IMR-90 (cell line): Measurements from ENCODE around the gene ZMIZ1. TPM values are rescaled to one million over a fixed set of nuclear protein-coding genes. Genes with fewer than 3 reads are reported as not detected.

Source experiments
- ATAC-seq: fragments of 200-7000 bp; cut with Tn5 transposase; 2 replicates; pipeline ENCODE4 v1.9.1; 2020; ENCODE audit warnings: low read depth, mild to moderate bottlenecking, moderate library complexity
- BruUV-seq: library from RNA; stranded (reverse); fragments of 400-500 nt; replicated peaks from 2 replicates; lab custom pipeline; 2021; lab: Mats Ljungman, UMichigan
- CTCF ChIA-PET: fragments of 300-600 bp; formaldehyde crosslinking; extraction: SDS; loops from one replicate; lab custom pipeline; 2021; ENCODE audit warnings: antibody characterized with exemption; lab: Yijun Ruan, JAX
- POLR2A ChIA-PET: fragments of 300-600 bp; sonication (Branson Sonifier 250); formaldehyde crosslinking; loops from one replicate; lab custom pipeline; 2022; ENCODE audit warnings: antibody characterized with exemption; ENCODE audit not compliant: unreplicated experiment; lab: Charles Lee
- DNase-seq: peaks from one replicate; pipeline ENCODE4 v3.0.0; 2013
- H2AFZ ChIP-seq: replicated peaks from 2 replicates; pipeline ENCODE3; 2013; ENCODE audit warnings: low read length, mild to moderate bottlenecking; ENCODE audit not compliant: poor library complexity
- H2AK5ac ChIP-seq: 2 replicates; pipeline ENCODE4 v1.6.1; 2013; ENCODE audit warnings: low read depth, low read length, inconsistent platforms
- H2AK9ac ChIP-seq: replicated peaks from 2 replicates; pipeline ENCODE3; 2013; ENCODE audit warnings: mild to moderate bottlenecking, low read depth, low read length, moderate library complexity; ENCODE audit not compliant: poor library complexity
- H2BK120ac ChIP-seq: 2 replicates; pipeline ENCODE4 v1.6.1; 2013; ENCODE audit warnings: low read depth, low read length, inconsistent platforms
- H2BK15ac ChIP-seq: 3 replicates; pipeline ENCODE4 v1.6.1; 2013; ENCODE audit warnings: low read depth, low read length, inconsistent platforms
- H2BK20ac ChIP-seq: 2 replicates; pipeline ENCODE4 v1.6.1; 2013; ENCODE audit warnings: low read depth, mild to moderate bottlenecking, inconsistent platforms, low read length, moderate library complexity
- H2BK5ac ChIP-seq: 2 replicates; pipeline ENCODE4 v1.6.1; 2013; ENCODE audit warnings: mild to moderate bottlenecking, low read depth, low read length, inconsistent platforms; ENCODE audit not compliant: poor library complexity, severe bottlenecking
- H3K14ac ChIP-seq: replicated peaks from 2 replicates; pipeline ENCODE4 v1.6.1; 2013; ENCODE audit warnings: low read depth, low read length, inconsistent platforms
- H3K18ac ChIP-seq: 2 replicates; pipeline ENCODE4 v1.6.1; 2013; ENCODE audit warnings: low read depth, low read length, control low read depth
- H3K23ac ChIP-seq: 2 replicates; pipeline ENCODE4 v1.6.1; 2013; ENCODE audit warnings: low read depth, low read length, inconsistent platforms
- H3K27ac ChIP-seq: 2 replicates; pipeline ENCODE4 v1.5.1; 2013; ENCODE audit warnings: mild to moderate bottlenecking, control low read depth, low read length; ENCODE audit not compliant: insufficient read depth
- H3K27me3 ChIP-seq: 2 replicates; pipeline ENCODE4 v1.6.1; 2013; ENCODE audit warnings: low read length; ENCODE audit not compliant: control insufficient read depth, insufficient read depth
- H3K36me3 ChIP-seq: 2 replicates; pipeline ENCODE4 v1.6.1; 2013; ENCODE audit warnings: low read length, mixed read lengths; ENCODE audit not compliant: control insufficient read depth, insufficient read depth
- H3K4ac ChIP-seq: 2 replicates; pipeline ENCODE4 v1.6.1; 2013; ENCODE audit warnings: low read depth, low read length, inconsistent platforms
- H3K4me1 ChIP-seq: 2 replicates; pipeline ENCODE4 v1.6.1; 2013; ENCODE audit warnings: low read length, mixed read lengths; ENCODE audit not compliant: control insufficient read depth, insufficient read depth
- H3K4me2 ChIP-seq: 2 replicates; pipeline ENCODE4 v1.6.1; 2013; ENCODE audit warnings: low read depth, mild to moderate bottlenecking, control low read depth, low read length, moderate library complexity
- H3K4me3 ChIP-seq: 2 replicates; pipeline ENCODE4 v1.5.1; 2013; ENCODE audit warnings: low read depth, mild to moderate bottlenecking, control low read depth, low read length, moderate library complexity; ENCODE audit not compliant: insufficient read depth
- H3K56ac ChIP-seq: 2 replicates; pipeline ENCODE4 v1.6.1; 2013; ENCODE audit warnings: low read length, inconsistent platforms; ENCODE audit not compliant: insufficient read depth; ENCODE audit errors: extremely low read depth
- H3K79me1 ChIP-seq, 2 experiments: 2 replicates each; pipeline ENCODE4 v1.6.1; 2013; ENCODE audit warnings: low read length in 2 of 2, inconsistent platforms in 1 of 2, low read depth in 1 of 2
- H3K9ac ChIP-seq: 2 replicates; pipeline ENCODE4 v1.6.1; 2013; ENCODE audit warnings: low read depth, low read length, control low read depth
- H3K9me1 ChIP-seq: 2 replicates; pipeline ENCODE4 v1.6.1; 2013; ENCODE audit warnings: low read length, inconsistent platforms; ENCODE audit not compliant: insufficient read depth
- H3K9me3 ChIP-seq: 2 replicates; pipeline ENCODE4 v1.6.1; 2013; ENCODE audit warnings: low read length; ENCODE audit not compliant: control insufficient read depth, insufficient read depth
- H4K20me1 ChIP-seq: 2 replicates; pipeline ENCODE4 v1.6.1; 2013; ENCODE audit warnings: low read length, inconsistent platforms; ENCODE audit not compliant: insufficient read depth
- H4K5ac ChIP-seq: 2 replicates; pipeline ENCODE4 v1.6.1; 2013; ENCODE audit warnings: mild to moderate bottlenecking, low read depth, low read length, control low read depth
- H4K8ac ChIP-seq, 2 experiments: 2 replicates each; pipeline ENCODE4 v1.6.1; 2013; ENCODE audit warnings: low read depth in 2 of 2, low read length in 2 of 2, control low read depth in 1 of 2, inconsistent platforms in 1 of 2
- H4K91ac ChIP-seq: 2 replicates; pipeline ENCODE4 v1.6.1; 2013; ENCODE audit warnings: low read depth, low read length, inconsistent platforms; ENCODE audit not compliant: insufficient read depth
- BHLHE40 ChIP-seq: fragments of 150-350 bp; IDR thresholded peaks from 2 replicates; pipeline ENCODE4 v1.6.1; 2016; ENCODE audit warnings: mild to moderate bottlenecking, low read depth, low read length
- CEBPB ChIP-seq: IDR thresholded peaks from 2 replicates; pipeline ENCODE4 v1.6.1; 2012; ENCODE audit warnings: low read depth, low read length, improper control_type of control experiment
- CHD1 ChIP-seq: IDR thresholded peaks from 2 replicates; pipeline ENCODE4 v1.6.1; 2012; ENCODE audit warnings: low read depth, low read length, improper control_type of control experiment
- ELK1 ChIP-seq: fragments of 150-350 bp; IDR thresholded peaks from 2 replicates; pipeline ENCODE4 v1.6.1; 2016; ENCODE audit warnings: low read depth, mild to moderate bottlenecking, low read length, moderate library complexity, borderline replicate concordance
- NFE2L2 ChIP-seq: fragments of 150-350 bp; IDR thresholded peaks from 2 replicates; pipeline ENCODE4 v1.6.1; 2016; ENCODE audit warnings: low read depth, mild to moderate bottlenecking, low read length
- POLR2A ChIP-seq: IDR thresholded peaks from 2 replicates; pipeline ENCODE4 v1.6.1; 2012; ENCODE audit warnings: mild to moderate bottlenecking, low read depth, low read length
- RAD21 ChIP-seq: IDR thresholded peaks from 2 replicates; pipeline ENCODE4 v1.6.1; 2012; ENCODE audit warnings: low read length, improper control_type of control experiment
- RCOR1 ChIP-seq: IDR thresholded peaks from 2 replicates; pipeline ENCODE4 v1.6.1; 2012; ENCODE audit warnings: mild to moderate bottlenecking, low read length, improper control_type of control experiment; ENCODE audit not compliant: insufficient replicate concordance
- USF2 ChIP-seq: fragments of 150-350 bp; IDR thresholded peaks from 2 replicates; pipeline ENCODE4 v1.6.1; 2017; ENCODE audit warnings: mild to moderate bottlenecking, antibody characterized with exemption, low read length, low read depth
- WGBS, 2 experiments: methylation state at CpG; one replicate each; pipeline versions ENCODE4 v1.1.5 to v1.1.7; 2013; ENCODE audit warnings: missing lambda C conversion rate in 2 of 2; ENCODE audit not compliant: insufficient read length in 1 of 2; ENCODE audit errors: extremely low coverage in 2 of 2; 5-methylcytosine and 5-hydroxymethylcytosine counted together
- dilution Hi-C: fragments of 300-500 bp; cut with HindIII; formaldehyde crosslinking; loops from one replicate; pipeline ENCODE4 v1.14.3; 2018; ENCODE audit warnings: low sequenced_read_pairs; ENCODE audit not compliant: unreplicated experiment
- in situ Hi-C: fragments of 300-500 bp; cut with MboI; formaldehyde crosslinking; loops from 3 replicates; pipeline ENCODE4 v1.14.3; 2019; ENCODE audit warnings: low sequenced_read_pairs, inconsistent platforms, mixed read lengths
- intact Hi-C: fragments of 100-400 bp; cut with micrococcal nuclease; formaldehyde crosslinking; loops from 2 replicates; pipeline ENCODE4 v1.10.0; 2022
- polyA plus RNA-seq, 3 experiments: library from polyadenylated mRNA; depleted of rRNA; stranded (reverse); fragments of >200 nt; gene quantifications; 2 replicates each; pipeline ENCODE4 v1.2.3, GENCODE V29; 2012; ENCODE audit warnings: low replicate concordance in 1 of 3
- total RNA-seq: library from RNA; depleted of rRNA; stranded (reverse); fragments of >200 nt; gene quantifications from 2 replicates; pipeline ENCODE4 v1.2.3, GENCODE V29; 2012

The ZMIZ1 gene
- total and polyA plus RNA-seq, 2 of the 4 experiments (the other 2 are of a cell fraction): 6.6 to 48.7 TPM

GRCh38 chr10:79314761-79315601 lies 246.2 kb downstream of the ZMIZ1 start:
- H2BK15ac ChIP-seq: no peak overlapping the region
- no peak overlapping the region for H2AK5ac ChIP-seq
- no peak for TF ChIP-seq POLR2A
- TF ChIP-seq RCOR1: no peak
- no peak for TF ChIP-seq BHLHE40
- TF ChIP-seq CEBPB: no peak
- TF ChIP-seq RAD21: no peak
- TF ChIP-seq ELK1: no peak
- TF ChIP-seq NFE2L2: no peak
- TF ChIP-seq USF2: no peak
- no peak for TF ChIP-seq CHD1
- peaks cover 18% of the 10 kb centered on the region for H3K4me1 ChIP-seq
- no peak overlapping the region for H2BK120ac ChIP-seq
- 91% methylated on average over 19 of the region's 25 CpGs; no CpG with 5 or more reads in 1 of the 2 experiments for WGBS, 2 experiments
- ChIA-PET CTCF (no interaction called here), POLR2A (no interaction called here)
- H3K36me3 ChIP-seq: peaks cover 48% of the 10 kb centered on the region
- no peak overlapping the region for H3K56ac ChIP-seq
- ATAC-seq (no peak), DNase-seq (no peak)
- H2AK9ac ChIP-seq: no peak overlapping the region
- H3K27me3 ChIP-seq: no peaks in the 10 kb centered on the region
- intact Hi-C loops: no loop called here
- H2AFZ ChIP-seq: no peak overlapping the region
- no peak overlapping the region for H3K14ac ChIP-seq
- no peak overlapping the region for H3K4me3 ChIP-seq
- no peak overlapping the region for H3K9ac ChIP-seq
- no peak overlapping the region for H2BK20ac ChIP-seq
- no peak overlapping the region for H4K5ac ChIP-seq
- H2BK5ac ChIP-seq: no peak overlapping the region
- no peak overlapping the region for H4K8ac ChIP-seq
- no peak overlapping the region for H3K27ac ChIP-seq
- no peaks in the 10 kb centered on the region for H4K20me1 ChIP-seq
- H3K9me3 ChIP-seq: no peaks in the 10 kb centered on the region
- H4K91ac ChIP-seq: no peak overlapping the region
- no peak overlapping the region for H3K4me2 ChIP-seq
- BruUV-seq: TSS peak; percentile 35
- H3K9me1 ChIP-seq: peaks cover 22% of the 10 kb centered on the region
- in situ Hi-C loops: no loop called here
- no peak overlapping the region for H3K4ac ChIP-seq
- peaks cover 4 to 28% of the 10 kb centered on the region in 2 experiments; a peak in 3 of 4 replicates for H3K79me1 ChIP-seq
- no peak overlapping the region for H3K18ac ChIP-seq
- no peak overlapping the region for H3K23ac ChIP-seq
- dilution Hi-C loops: no loop called here
